ENCODE data around the gene RBMS2. TPM values are rescaled to one million over a fixed set of nuclear protein-coding genes. Genes with fewer than 3 reads are reported as not detected.

RBMS2 gene
- total and polyA plus RNA-seq, 9 of the 15 experiments (the other 6 are each of a cell fraction or from before 2014, with no cell fraction given): 0.08 to 10.5 (median 0.31) TPM

GRCh38 chr12:56632701-56633467 lies 111.3 kb downstream of the RBMS2 start:
- H3K27ac ChIP-seq (ENCODE audit: extremely low read depth, low read depth, low read length): peak overlapping the region; percentile 86
- H3K27me3 ChIP-seq (ENCODE audit: control insufficient read depth in 2 of 2, insufficient read depth in 2 of 2, low read length in 2 of 2): no peaks in the 10 kb centered on the region
- ChIA-PET CTCF (ENCODE audit: low intra/inter-chr PET ratio) (no interaction called here), POLR2A (interaction anchor here (0.5 to 1.7 kb wide), 3 partner anchors 12 to 64 kb away, joined by 3 to 6 read pairs (median 3); no protein-coding TSS in a partner anchor)
- 56% methylated on average over 3 of the region's 4 CpGs for WGBS (ENCODE audit: insufficient coverage, low coverage, missing lambda C conversion rate)
- H3K36me3 ChIP-seq (ENCODE audit: control insufficient read depth, insufficient read depth, low read length): peaks cover 20% of the 10 kb centered on the region; the same call in 2 of the 3 replicates
- 0 out of 2 replicates have a peak, but pooled peaks cover 9% of the 10 kb centered on the region for H4K20me1 ChIP-seq (replicated peaks; ENCODE audit: control insufficient read depth, insufficient read depth, low read length)
- H3K9me1 ChIP-seq (ENCODE audit: control insufficient read depth, insufficient read depth, low read length): no peaks in the 10 kb centered on the region
- in situ Hi-C loops (cut with MboI): no loop called here
- DNase-seq (ENCODE audit: extremely low read depth in 1 of 4, low spot score in 3 of 4) (no peak), FAIRE-seq (no peak), ATAC-seq (no peak)
- H3K9me3 ChIP-seq (replicated peaks; ENCODE audit: control insufficient read depth, insufficient read depth, low read depth, low read length): no peaks in the 10 kb centered on the region
- H3K4me1 ChIP-seq (replicated peaks in 1 of 2; ENCODE audit: control insufficient read depth in 2 of 2, insufficient read depth in 2 of 2, low read length in 2 of 2): peaks cover 42 to 48% of the 10 kb centered on the region in 2 experiments
- peak overlapping the region; percentile 73 to 74; a peak in 3 of 4 replicates for H3K9ac ChIP-seq (ENCODE audit: insufficient read depth in 1 of 2, low read depth in 2 of 2, low read length in 2 of 2)
- 0 out of 2 replicates have a peak overlapping the region, but pooled peaks have one; percentile 24 for H2AFZ ChIP-seq (ENCODE audit: low read depth, low read length)
- peak overlapping the region; percentile 85 for H3K4me3 ChIP-seq
- intact Hi-C loops (cut with micrococcal nuclease): loop anchor here (10.0 kb wide), 3 partner anchors 268 to 452 kb away; partner anchors contain the start of genes APOF, NAB2, STAT2 and ZBTB39
- peaks cover 80% of the 10 kb centered on the region for H3K79me2 ChIP-seq (ENCODE audit: control insufficient read depth, insufficient read depth, low read length)
- BruUV-seq (replicated peaks): no TSS peak
- peak overlapping the region; percentile 96 for H3K4me2 ChIP-seq (ENCODE audit: insufficient read depth, low read length)
- TF ChIP-seq RBFOX2 (IDR thresholded peaks at IDR 0.05; ENCODE audit: low read depth, low read length) (no peak), SPI1 (IDR thresholded peaks at IDR 0.05; ENCODE audit: borderline replicate concordance, low read depth, low read length) (0 out of 2 replicates have a peak, but pooled peaks have one; percentile 2), ZNF318 (IDR thresholded peaks at IDR 0.05; ENCODE audit: borderline replicate concordance in 1 of 2, low read depth in 1 of 2) (no peak), IRF9 (tag; IDR thresholded peaks at IDR 0.05) (no peak), ZNF695 (CRISPR knock-in tag; IDR thresholded peaks at IDR 0.05) (no peak), ZBTB8A (IDR thresholded peaks at IDR 0.05; ENCODE audit: partially characterized antibody) (no peak), ZFP91 (CRISPR knock-in tag; IDR thresholded peaks at IDR 0.05) (no peak), SMARCC2 (IDR thresholded peaks at IDR 0.05; ENCODE audit: low read depth) (no peak), TAF1 (IDR thresholded peaks at IDR 0.05; ENCODE audit: control insufficient read depth, extremely low read depth, insufficient read depth, low read length, severe bottlenecking) (no peak)

All from K562 (cell line).